ENCODE measurements around the gene NEU2. TPM values are rescaled to one million over a fixed set of nuclear protein-coding genes. Genes with fewer than 3 reads are reported as not detected.

Gene NEU2
- total and polyA plus RNA-seq, 9 of the 15 experiments (the other 6 are each of a cell fraction or from before 2014, with no cell fraction given) = not detected

GRCh38 chr2:232984451-232985207 is 47.8 kb upstream of the NEU2 start:
- H3K4me3 ChIP-seq = no peak overlapping the region
- H3K9ac ChIP-seq (ENCODE audit: insufficient read depth in 1 of 2, low read depth in 2 of 2, low read length in 2 of 2) = no peak overlapping the region
- no peaks in the 10 kb centered on the region; a peak in 1 of 5 replicates for H3K4me1 ChIP-seq (replicated peaks in 1 of 2; ENCODE audit: control insufficient read depth in 2 of 2, insufficient read depth in 2 of 2, low read length in 2 of 2)
- ChIA-PET POLR2A (no interaction called here), CTCF (ENCODE audit: low intra/inter-chr PET ratio) (no interaction called here)
- TF ChIP-seq PTTG1 (tag; IDR thresholded peaks at IDR 0.05; ENCODE audit: low read depth) = no peak
- TF ChIP-seq PHB (CRISPR knock-in tag; IDR thresholded peaks at IDR 0.05) = no peak
- TF ChIP-seq, protein P1, sequence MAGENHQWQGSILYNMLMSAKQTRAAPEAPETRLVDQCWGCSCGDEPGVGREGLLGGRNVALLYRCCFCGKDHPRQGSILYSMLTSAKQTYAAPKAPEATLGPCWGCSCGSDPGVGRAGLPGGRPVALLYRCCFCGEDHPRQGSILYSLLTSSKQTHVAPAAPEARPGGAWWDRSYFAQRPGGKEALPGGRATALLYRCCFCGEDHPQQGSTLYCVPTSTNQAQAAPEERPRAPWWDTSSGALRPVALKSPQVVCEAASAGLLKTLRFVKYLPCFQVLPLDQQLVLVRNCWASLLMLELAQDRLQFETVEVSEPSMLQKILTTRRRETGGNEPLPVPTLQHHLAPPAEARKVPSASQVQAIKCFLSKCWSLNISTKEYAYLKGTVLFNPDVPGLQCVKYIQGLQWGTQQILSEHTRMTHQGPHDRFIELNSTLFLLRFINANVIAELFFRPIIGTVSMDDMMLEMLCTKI (IDR thresholded peaks at IDR 0.05; ENCODE audit: partially characterized antibody) = no peak
- TF ChIP-seq OTX1 (CRISPR knock-in tag; IDR thresholded peaks at IDR 0.05) = no peak
- H3K4me2 ChIP-seq (ENCODE audit: insufficient read depth, low read length) = no peak overlapping the region
- H3K27me3 ChIP-seq (ENCODE audit: control insufficient read depth in 2 of 2, insufficient read depth in 2 of 2, low read length in 2 of 2) = peaks cover 0 to 45% of the 10 kb centered on the region in 2 experiments; a peak in 2 of 5 replicates
- ATAC-seq = no peak
- WGBS (ENCODE audit: insufficient coverage, low coverage, missing lambda C conversion rate) = 24% methylated on average over 11 of the region's 15 CpGs
- no peak overlapping the region for H2AFZ ChIP-seq (ENCODE audit: low read depth, low read length)
- H3K79me2 ChIP-seq (ENCODE audit: control insufficient read depth, insufficient read depth, low read length) = no peaks in the 10 kb centered on the region
- no peak overlapping the region for H3K27ac ChIP-seq (ENCODE audit: extremely low read depth, low read depth, low read length)
- in situ Hi-C loops (cut with MboI) (no loop called here), intact Hi-C loops (cut with micrococcal nuclease) (no loop called here)
- H3K9me3 ChIP-seq (replicated peaks; ENCODE audit: control insufficient read depth, insufficient read depth, low read depth, low read length) = no peaks in the 10 kb centered on the region
- no peaks in the 10 kb centered on the region for H3K9me1 ChIP-seq (ENCODE audit: control insufficient read depth, insufficient read depth, low read length)
- no peaks in the 10 kb centered on the region for H4K20me1 ChIP-seq (replicated peaks; ENCODE audit: control insufficient read depth, insufficient read depth, low read length)
- BruUV-seq (replicated peaks) = no TSS peak
- FAIRE-seq = no peak
- DNase-seq (ENCODE audit: extremely low read depth in 1 of 4, low spot score in 3 of 4) = no peak
- H3K36me3 ChIP-seq (ENCODE audit: control insufficient read depth, insufficient read depth, low read length) = no peaks in the 10 kb centered on the region
